ENCODE results near the gene EHD1.

DNA sequence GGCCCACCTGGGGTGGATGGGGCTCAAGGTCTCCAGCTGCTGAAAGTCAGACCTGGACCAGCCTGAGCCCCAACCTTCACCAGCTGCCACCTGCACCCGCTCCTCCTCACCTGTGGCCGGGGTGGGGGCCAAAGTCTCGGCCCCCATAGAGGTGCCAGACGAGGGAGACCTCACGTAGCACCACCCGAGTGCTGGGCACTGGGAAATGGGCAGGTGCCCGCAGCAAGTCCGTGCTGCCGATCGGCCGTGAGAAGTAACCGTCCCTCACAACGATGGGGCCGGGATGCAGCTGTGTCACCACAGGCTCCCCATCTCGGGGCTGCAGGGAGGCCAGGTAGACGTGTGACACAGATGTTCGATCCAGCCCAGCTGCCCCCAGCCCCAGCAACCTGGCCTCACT is 22.4 kb upstream of the EHD1 start:
- TF ChIP-seq, protein P1, sequence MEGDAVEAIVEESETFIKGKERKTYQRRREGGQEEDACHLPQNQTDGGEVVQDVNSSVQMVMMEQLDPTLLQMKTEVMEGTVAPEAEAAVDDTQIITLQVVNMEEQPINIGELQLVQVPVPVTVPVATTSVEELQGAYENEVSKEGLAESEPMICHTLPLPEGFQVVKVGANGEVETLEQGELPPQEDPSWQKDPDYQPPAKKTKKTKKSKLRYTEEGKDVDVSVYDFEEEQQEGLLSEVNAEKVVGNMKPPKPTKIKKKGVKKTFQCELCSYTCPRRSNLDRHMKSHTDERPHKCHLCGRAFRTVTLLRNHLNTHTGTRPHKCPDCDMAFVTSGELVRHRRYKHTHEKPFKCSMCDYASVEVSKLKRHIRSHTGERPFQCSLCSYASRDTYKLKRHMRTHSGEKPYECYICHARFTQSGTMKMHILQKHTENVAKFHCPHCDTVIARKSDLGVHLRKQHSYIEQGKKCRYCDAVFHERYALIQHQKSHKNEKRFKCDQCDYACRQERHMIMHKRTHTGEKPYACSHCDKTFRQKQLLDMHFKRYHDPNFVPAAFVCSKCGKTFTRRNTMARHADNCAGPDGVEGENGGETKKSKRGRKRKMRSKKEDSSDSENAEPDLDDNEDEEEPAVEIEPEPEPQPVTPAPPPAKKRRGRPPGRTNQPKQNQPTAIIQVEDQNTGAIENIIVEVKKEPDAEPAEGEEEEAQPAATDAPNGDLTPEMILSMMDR (IDR thresholded peaks at IDR 0.05) = no peak
- TF ChIP-seq POLR2A (IDR thresholded peaks at IDR 0.05) (no peak), POLR2AphosphoS5 (IDR thresholded peaks at IDR 0.05) (no peak), EP300 (IDR thresholded peaks at IDR 0.05) (no peak)

Measured in upper lobe of left lung (tissue), 4 donors.